Epithelial cell of esophagus (primary cell): ENCODE data around the gene DSCAM.

Experiments used
- DNase-seq: peaks from one replicate; pipeline ENCODE4 v3.0.0; 2010; ENCODE audit warnings: low read depth
- H3K4me3 ChIP-seq: 2 replicates; pipeline ENCODE4 v1.5.1; 2011; ENCODE audit warnings: mild to moderate bottlenecking, low read length, control low read depth
- CTCF ChIP-seq: IDR thresholded peaks from 2 replicates; pipeline ENCODE4 v1.5.1; 2011; ENCODE audit warnings: low read depth, mild to moderate bottlenecking, low read length, control low read depth, inconsistent platforms; ENCODE audit not compliant: insufficient read depth; ENCODE audit errors: missing control alignments

DSCAM gene

DNA sequence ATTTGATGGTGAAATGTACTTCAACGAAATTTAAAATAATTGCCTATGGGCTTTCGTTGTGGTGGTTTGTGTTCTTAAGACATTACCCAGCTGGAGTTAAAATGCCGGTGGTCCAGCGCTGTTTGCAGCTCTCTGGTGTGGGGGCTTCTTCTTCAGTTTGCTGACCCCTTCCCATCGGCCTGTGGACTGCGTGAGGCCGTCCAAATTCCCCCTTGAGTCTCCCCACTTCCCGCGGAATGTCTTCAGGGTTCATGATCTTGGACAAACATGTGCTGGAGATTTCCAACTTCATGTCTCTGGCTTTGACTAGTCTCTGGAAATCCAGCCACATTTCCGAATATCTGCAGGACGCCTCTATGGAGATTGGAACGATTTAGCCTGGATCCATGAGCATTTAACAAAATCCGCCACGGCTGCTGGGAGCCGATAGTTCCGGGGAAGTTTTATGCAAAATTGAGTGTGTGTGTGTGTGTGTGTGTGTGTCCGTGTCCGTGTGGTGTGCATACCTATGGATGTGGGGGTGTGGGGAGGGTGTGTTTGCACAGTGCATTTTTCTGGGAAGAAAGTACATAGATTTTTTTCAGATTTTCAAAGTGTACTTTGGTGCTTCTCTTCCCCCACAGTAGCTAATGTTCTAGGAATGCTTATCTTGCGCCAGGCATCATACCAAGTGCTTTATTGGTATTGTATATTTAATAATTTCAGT is 862.5 kb downstream of the DSCAM start:
- H3K4me3 ChIP-seq = no peak overlapping the region
- TF ChIP-seq CTCF = no peak
- no peak for DNase-seq

- no peak for DNase-seq
- H3K4me3 ChIP-seq = no peak overlapping the region
- TF ChIP-seq CTCF = no peak
Measured at GRCh38 chr21:39980241-39980820, 866.6 kb downstream of the DSCAM start.

- DNase-seq = no peak
- TF ChIP-seq CTCF = no peak
- no peak overlapping the region for H3K4me3 ChIP-seq
Measured at GRCh38 chr21:39979321-39979720, 867.6 kb downstream of the DSCAM start.

DNA sequence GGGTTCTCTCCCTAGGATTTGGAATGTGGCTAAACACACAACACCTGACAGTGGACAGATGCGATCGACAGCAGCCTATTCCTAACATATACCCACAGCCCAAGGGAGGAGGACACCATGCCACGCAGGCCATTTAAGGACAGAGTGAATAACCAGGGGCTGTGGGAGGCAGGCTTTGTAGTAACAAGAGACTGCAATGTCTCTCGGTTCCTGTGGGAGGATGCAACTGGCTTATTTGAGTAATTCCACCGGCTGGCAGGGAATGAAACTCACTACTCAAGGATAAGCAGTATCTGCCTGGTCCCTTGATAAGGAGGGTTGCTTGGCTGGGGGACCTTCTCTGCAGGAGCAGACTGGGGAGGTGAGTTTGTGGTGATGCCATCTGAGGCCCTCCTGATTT is 870.2 kb downstream of the DSCAM start:
- no peak overlapping the region for H3K4me3 ChIP-seq
- TF ChIP-seq CTCF = no peak
- no peak for DNase-seq

GRCh38 chr21:39972976-39973770 is 873.8 kb downstream of the DSCAM start:
- TF ChIP-seq CTCF = no peak
- no peak for DNase-seq
- H3K4me3 ChIP-seq = no peak overlapping the region

GRCh38 chr21:39972471-39972870 is 874.5 kb downstream of the DSCAM start:
- DNase-seq = no peak
- no peak for TF ChIP-seq CTCF
- no peak overlapping the region for H3K4me3 ChIP-seq
